OCI-LY1 (cell line): ENCODE measurements around the gene TSHR.

Experiments
- CTCF ChIP-seq: fragments of 200-600 bp; sonication (generic), shearing (Covaris generic); IDR thresholded peaks from 2 replicates; pipeline ENCODE4 v1.5.1; 2017; ENCODE audit warnings: mild to moderate bottlenecking, antibody characterized with exemption, low read length, moderate library complexity, mixed read lengths
- EZH2 ChIP-seq: fragments of 200-600 bp; sonication (generic), shearing (Covaris generic); IDR thresholded peaks from 2 replicates; pipeline ENCODE4 v1.8.0; 2017; ENCODE audit warnings: borderline replicate concordance, mixed run types, mild to moderate bottlenecking, antibody characterized with exemption, low read length, moderate library complexity, mixed read lengths

- no peak for TF ChIP-seq CTCF
- no peak for TF ChIP-seq EZH2
These were observed 27.3 kb downstream of the TSHR start for GRCh38 chr14:80982711-80983110.
